Vagina (tissue), 2 donors: Measurements from ENCODE around the gene ARG2. TPM values are rescaled to one million over a fixed set of nuclear protein-coding genes. Genes with fewer than 3 reads are reported as not detected.

Experiments
- DNase-seq, 2 donors: peaks; one replicate each; pipeline ENCODE4 v3.0.0-alpha.2; 2017; ENCODE audit errors: extremely low spot score in 2 of 2
- H3K27ac ChIP-seq: fragments of 200-600 bp; sonication (generic); one replicate; pipeline ENCODE4 v1.5.1; 2019
- H3K27me3 ChIP-seq: fragments of 200-600 bp; sonication (generic); one replicate; pipeline ENCODE4 v1.5.1; 2019
- H3K36me3 ChIP-seq, 2 donors: fragments of 200-600 bp; sonication (generic); one replicate each; pipeline ENCODE4 v1.5.1; 2017 to 2019
- H3K4me1 ChIP-seq: fragments of 200-600 bp; sonication (generic); one replicate; pipeline ENCODE4 v1.5.1; 2019
- H3K4me3 ChIP-seq, 2 donors: fragments of 200-600 bp; sonication (generic); 1 replicate in 1 of 2; 2 replicates in 1 of 2; pipeline ENCODE4 v1.5.1; 2016 to 2019
- H3K9me3 ChIP-seq: fragments of 200-600 bp; sonication (generic); one replicate; pipeline ENCODE4 v1.5.1; 2019
- CTCF ChIP-seq, 3 experiments: fragments of 450-650 bp in 2 of 3; fragments of 200-600 bp in 1 of 3; sonication (generic) in 1 of 3; IDR thresholded peaks; one replicate each; pipeline ENCODE4 v1.5.1; 2017 to 2019; ENCODE audit warnings: antibody characterized with exemption in 3 of 3, mild to moderate bottlenecking in 2 of 3, moderate library complexity in 2 of 3
- POLR2A ChIP-seq, 2 donors: fragments of 450-650 bp; IDR thresholded peaks; one replicate each; pipeline ENCODE4 v1.6.1; 2017; ENCODE audit warnings: antibody characterized with exemption in 2 of 2, mild to moderate bottlenecking in 2 of 2, moderate library complexity in 2 of 2
- POLR2AphosphoS5 ChIP-seq, 2 donors: sonication (generic); formaldehyde crosslinking; IDR thresholded peaks; one replicate each; pipeline ENCODE4 v1.9.0; 2017; ENCODE audit warnings: antibody characterized with exemption in 2 of 2, mild to moderate bottlenecking in 2 of 2, low read depth in 1 of 2; ENCODE audit not compliant: insufficient read depth in 1 of 2
- intact Hi-C: fragments of 100-400 bp; cut with DNase I; formaldehyde crosslinking; loops from one replicate; pipeline ENCODE4 v1.15.1; 2023
- total RNA-seq: library from RNA; depleted of rRNA; stranded (reverse); fragments of >200 nt; gene quantifications from one replicate; pipeline ENCODE4 v1.2.3, GENCODE V29; 2016

ARG2 gene
- total RNA-seq, 1 donor from 2014 or later, result 14.2 TPM

- no peaks in the 10 kb centered on the region for H3K27me3 ChIP-seq
- no peak for TF ChIP-seq POLR2AphosphoS5 (IDR thresholded peaks at IDR 0.05; ENCODE audit: insufficient read depth in 1 of 2, low read depth in 1 of 2)
- no peak for TF ChIP-seq POLR2A (IDR thresholded peaks at IDR 0.05)
- no peak overlapping the region for H3K27ac ChIP-seq
- H3K9me3 ChIP-seq, result no peaks in the 10 kb centered on the region
- peaks cover 0 to 14% of the 10 kb centered on the region in 2 donors for H3K36me3 ChIP-seq
- no peak overlapping the region for H3K4me3 ChIP-seq
- H3K4me1 ChIP-seq, result no peaks in the 10 kb centered on the region
- intact Hi-C loops, result no loop called here
- no peak for DNase-seq
Observed at GRCh38 chr14:67643713-67644112, 24.0 kb downstream of the ARG2 start.

GRCh38 chr14:67644428-67644827, 24.7 kb downstream of the ARG2 start:
- no peak for DNase-seq
- H3K27ac ChIP-seq, result no peak overlapping the region
- TF ChIP-seq POLR2AphosphoS5 (IDR thresholded peaks at IDR 0.05; ENCODE audit: insufficient read depth in 1 of 2, low read depth in 1 of 2) (no peak), CTCF (IDR thresholded peaks at IDR 0.05) (no peak), POLR2A (IDR thresholded peaks at IDR 0.05) (no peak)

GRCh38 chr14:67645414-67645813, 25.7 kb downstream of the ARG2 start:
- no peaks in the 10 kb centered on the region for H3K9me3 ChIP-seq
- TF ChIP-seq CTCF (IDR thresholded peaks at IDR 0.05), result no peak
- no peak for TF ChIP-seq POLR2A (IDR thresholded peaks at IDR 0.05)
- no peak for TF ChIP-seq POLR2AphosphoS5 (IDR thresholded peaks at IDR 0.05; ENCODE audit: insufficient read depth in 1 of 2, low read depth in 1 of 2)
- no peak overlapping the region for H3K27ac ChIP-seq
- DNase-seq, result no peak
- H3K27me3 ChIP-seq, result no peaks in the 10 kb centered on the region
- intact Hi-C loops, result no loop called here
- no peaks in the 10 kb centered on the region for H3K4me1 ChIP-seq
- H3K36me3 ChIP-seq, result peaks cover 0 to 31% of the 10 kb centered on the region in 2 donors
- H3K4me3 ChIP-seq, result no peak overlapping the region

More at GRCh38 chr14:67644428-67644827, 24.7 kb downstream of the ARG2 start:
- H3K36me3 ChIP-seq, result peaks cover 0 to 21% of the 10 kb centered on the region in 2 donors
- H3K4me3 ChIP-seq, result no peak overlapping the region
- no peaks in the 10 kb centered on the region for H3K4me1 ChIP-seq
- intact Hi-C loops, result no loop called here
- H3K9me3 ChIP-seq, result no peaks in the 10 kb centered on the region
- H3K27me3 ChIP-seq, result no peaks in the 10 kb centered on the region

- Histone ChIP-seq H3K9me3 (no peaks in the 10 kb centered on the region), H3K4me1 (no peaks in the 10 kb centered on the region), H3K4me3 (no peak overlapping the region), H3K36me3 (peaks cover 0 to 38% of the 10 kb centered on the region in 2 donors), H3K27ac (no peak overlapping the region), H3K27me3 (no peaks in the 10 kb centered on the region)
- no peak for DNase-seq
- intact Hi-C loops, result no loop called here
- TF ChIP-seq CTCF (IDR thresholded peaks at IDR 0.05), result no peak
- no peak for TF ChIP-seq POLR2AphosphoS5 (IDR thresholded peaks at IDR 0.05; ENCODE audit: insufficient read depth in 1 of 2, low read depth in 1 of 2)
- no peak for TF ChIP-seq POLR2A (IDR thresholded peaks at IDR 0.05)
Observed at GRCh38 chr14:67646131-67646530, 26.4 kb downstream of the ARG2 start.

GRCh38 chr14:67650151-67650550, 30.4 kb downstream of the ARG2 start:
- no peak overlapping the region for H3K4me3 ChIP-seq
- H3K27ac ChIP-seq, result no peak overlapping the region
- intact Hi-C loops, result no loop called here
- TF ChIP-seq POLR2AphosphoS5 (IDR thresholded peaks at IDR 0.05; ENCODE audit: insufficient read depth in 1 of 2, low read depth in 1 of 2), result no peak
- TF ChIP-seq CTCF (IDR thresholded peaks at IDR 0.05), result no peak
- no peak for TF ChIP-seq POLR2A (IDR thresholded peaks at IDR 0.05)
- H3K27me3 ChIP-seq, result no peaks in the 10 kb centered on the region
- no peaks in the 10 kb centered on the region for H3K4me1 ChIP-seq
- no peak for DNase-seq
- peaks cover 0 to 78% of the 10 kb centered on the region in 2 donors for H3K36me3 ChIP-seq
- H3K9me3 ChIP-seq, result no peaks in the 10 kb centered on the region
